NK-92 treated with Interleukin-12 subunit alpha and Interleukin-12 subunit beta, amount 100 ng/mL, for 24 hours (cell line): ENCODE data around the gene ANO3.
"Not testable (repeated sequence)": the region's sequence is repeated elsewhere in the genome, so short reads cannot be mapped to it uniquely, and the experiment has no call there.

ENCODE experiments used
- DNase-seq: peaks from one replicate; lab custom pipeline; 2025; lab: John Stamatoyannopoulos, UW

Gene ANO3

GRCh38 chr11:26575946-26576345 is 244.0 kb downstream of the ANO3 start:
- DNase-seq: no peak

DNA sequence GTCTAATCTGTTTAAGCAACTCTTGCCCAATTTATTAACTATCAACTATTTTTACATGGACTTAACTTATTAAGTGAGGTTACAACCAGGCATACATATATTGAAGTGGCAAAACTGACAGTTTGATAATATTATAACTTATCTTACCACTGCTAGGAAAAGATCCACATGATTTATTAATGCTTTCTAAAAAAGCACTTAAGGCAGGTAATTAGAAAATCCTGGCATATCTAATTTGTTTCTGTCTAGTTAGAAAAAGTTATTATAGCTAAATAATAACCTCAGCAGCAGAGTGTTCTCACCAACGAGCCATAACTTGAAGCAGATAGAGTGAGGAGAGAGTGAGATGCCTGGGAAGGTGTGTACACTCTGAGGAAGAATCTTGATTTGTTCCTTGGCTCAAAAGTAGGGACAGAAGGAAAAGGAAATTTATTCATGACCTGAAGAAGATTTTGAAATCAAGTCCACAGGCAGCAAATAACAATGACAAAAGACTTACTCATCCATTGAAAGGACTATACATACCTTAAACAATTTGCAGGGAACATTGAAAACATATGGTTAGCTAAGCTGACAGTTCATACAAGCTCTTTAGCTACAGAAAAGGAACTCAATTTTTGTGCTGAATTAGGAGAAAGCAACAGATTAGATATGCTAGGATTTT is 247.2 kb downstream of the ANO3 start:
- no peak for DNase-seq

DNA sequence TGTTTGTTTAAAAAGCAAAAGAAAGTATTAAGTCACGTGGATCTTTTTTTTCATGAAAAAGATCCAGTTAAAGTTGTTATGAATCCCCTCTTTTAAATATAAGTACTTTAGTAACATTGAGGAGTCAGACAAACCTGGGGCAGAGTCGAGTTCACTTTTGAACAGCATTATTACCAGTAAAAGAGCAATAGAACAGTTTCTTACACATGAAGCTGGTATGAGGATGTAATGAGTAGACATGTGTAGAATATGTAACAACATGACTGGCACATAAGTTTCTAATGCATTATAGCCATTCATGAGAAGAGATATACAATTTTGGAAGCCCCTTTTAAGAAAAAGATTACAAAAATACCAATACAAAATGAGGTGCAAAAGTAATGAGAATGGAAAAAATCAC is 247.8 kb downstream of the ANO3 start:
- DNase-seq: no peak

DNA sequence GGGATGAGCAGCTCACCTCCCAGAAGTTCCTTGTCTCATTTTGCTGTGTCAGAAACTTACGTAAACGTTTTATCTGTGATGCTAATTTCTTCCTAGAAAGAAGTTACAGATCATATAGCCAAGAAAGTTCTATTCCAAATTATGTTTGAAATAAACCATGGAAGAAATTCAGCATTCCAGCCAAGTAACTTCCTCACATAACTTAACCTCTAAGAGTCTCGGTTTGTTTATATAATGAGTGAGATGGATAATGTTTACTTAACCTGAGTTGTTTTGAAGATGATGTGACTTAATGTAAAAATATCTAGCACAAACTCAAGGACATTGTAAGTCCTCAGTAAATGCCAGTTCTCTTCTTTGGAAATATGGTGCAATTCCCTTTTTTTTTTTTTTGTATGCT is 249.0 kb downstream of the ANO3 start:
- no peak for DNase-seq

GRCh38 chr11:26583550-26583949 is 251.6 kb downstream of the ANO3 start:
- no peak for DNase-seq

- no peak for DNase-seq
Measured at GRCh38 chr11:26584818-26585217, 252.9 kb downstream of the ANO3 start.

GRCh38 chr11:26587073-26587472 is 255.1 kb downstream of the ANO3 start:
- no peak for DNase-seq

GRCh38 chr11:26593691-26594090 is 261.8 kb downstream of the ANO3 start:
- no peak for DNase-seq

- DNase-seq: not testable (repeated sequence)
Measured at GRCh38 chr11:26595207-26595865, 263.4 kb downstream of the ANO3 start.

GRCh38 chr11:26597049-26597689 is 265.2 kb downstream of the ANO3 start:
- DNase-seq: not testable (repeated sequence)

DNA sequence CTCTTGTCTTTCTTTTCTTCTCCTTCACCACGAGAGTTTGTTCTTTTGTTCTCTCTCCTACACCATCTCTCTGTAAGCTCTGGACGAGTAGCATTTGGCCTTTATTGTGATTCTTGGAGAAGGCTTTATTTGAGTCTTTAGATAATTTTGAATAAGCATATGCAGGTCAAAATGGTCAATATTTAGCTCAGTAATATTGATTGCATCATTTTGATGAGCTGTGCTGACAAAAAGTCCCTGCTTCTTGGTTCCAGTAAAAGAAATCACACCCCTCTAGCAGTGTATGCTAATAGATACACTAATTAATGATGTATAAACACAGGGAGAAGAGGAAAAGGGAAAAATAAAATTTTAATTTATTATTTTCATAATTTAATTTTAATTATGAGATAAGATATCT is 266.0 kb downstream of the ANO3 start:
- no peak for DNase-seq

DNA sequence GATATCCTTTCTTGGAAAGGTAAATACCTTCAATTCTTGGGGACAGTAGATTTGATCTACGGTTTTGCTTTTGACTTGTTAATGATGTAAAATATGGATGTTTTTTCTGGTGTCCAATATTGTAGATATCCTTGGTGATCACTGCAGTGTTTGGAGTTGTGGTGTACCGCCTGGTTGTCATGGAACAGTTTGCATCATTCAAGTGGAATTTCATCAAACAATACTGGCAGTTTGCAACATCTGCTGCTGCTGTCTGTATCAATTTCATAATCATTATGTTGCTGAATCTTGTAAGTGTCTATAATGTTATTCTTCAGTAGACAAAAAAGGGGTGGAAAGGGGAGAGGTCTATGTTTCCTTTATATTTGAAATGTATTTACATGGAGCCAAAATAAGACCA is 267.5 kb downstream of the ANO3 start:
- no peak for DNase-seq

DNA sequence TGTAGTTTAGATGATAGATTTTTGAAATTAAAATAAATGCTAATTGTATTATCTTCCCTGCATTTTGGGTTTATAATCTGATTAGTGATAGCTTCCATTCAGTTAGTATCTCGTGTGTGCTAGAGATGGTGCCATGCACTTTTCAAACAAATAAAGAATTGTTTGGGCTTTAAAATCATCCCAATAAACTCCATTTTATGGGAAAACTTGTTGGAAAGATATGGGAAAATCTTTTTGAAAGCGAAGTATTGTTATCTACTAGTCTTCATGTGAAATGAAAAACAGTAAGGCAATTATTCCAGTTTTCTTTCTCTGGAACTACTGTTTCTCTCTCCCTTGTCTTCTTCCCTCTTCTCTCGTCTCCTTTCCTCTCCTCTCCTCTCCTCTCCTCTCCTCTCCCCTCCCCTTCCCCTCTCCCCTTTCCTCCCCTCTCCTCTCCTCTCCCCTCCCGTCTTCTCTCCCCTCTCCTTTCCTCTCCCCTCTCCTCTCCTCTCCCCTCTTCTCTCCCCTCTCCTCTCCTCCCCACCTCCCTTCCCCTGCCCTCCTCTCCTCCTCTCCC is 268.0 kb downstream of the ANO3 start:
- no peak for DNase-seq

DNA sequence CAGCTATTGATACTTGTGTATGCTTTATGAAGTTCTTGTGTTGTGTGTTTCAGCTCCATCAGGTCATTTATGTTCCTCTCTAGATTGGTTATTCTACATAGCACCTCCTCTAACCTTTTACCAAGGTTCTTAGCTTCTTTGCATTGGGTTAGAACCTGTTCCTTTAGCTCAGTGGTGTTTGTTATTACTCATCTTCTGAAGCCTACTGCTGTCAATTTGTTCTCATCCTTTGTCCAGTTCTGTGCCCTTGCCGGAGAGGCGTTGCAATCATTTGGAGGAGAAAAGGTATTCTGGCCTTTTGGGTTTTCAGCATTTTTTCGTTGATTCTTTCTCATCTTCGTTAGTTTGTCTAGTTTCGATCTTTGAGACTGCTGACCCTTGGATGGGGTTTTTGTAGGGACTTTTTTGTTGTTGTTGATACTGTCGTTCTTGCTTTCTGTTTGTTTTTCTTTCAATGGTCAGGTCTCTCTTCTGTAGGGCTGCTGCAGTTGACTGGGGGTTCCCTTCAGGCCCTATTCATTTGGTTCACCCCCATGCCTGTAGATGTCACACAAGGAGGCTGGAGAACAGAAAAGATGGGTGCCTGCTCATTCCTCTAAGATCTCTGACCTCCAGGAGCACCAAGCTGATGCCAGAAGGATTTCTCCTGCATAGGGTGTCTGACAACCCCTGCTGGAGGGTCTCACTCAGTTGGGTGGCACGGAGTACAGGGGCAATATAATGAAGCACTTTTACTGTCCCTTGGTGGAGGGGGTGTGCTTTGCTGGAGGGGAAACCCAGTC is 276.0 kb downstream of the ANO3 start:
- DNase-seq: no peak

DNA sequence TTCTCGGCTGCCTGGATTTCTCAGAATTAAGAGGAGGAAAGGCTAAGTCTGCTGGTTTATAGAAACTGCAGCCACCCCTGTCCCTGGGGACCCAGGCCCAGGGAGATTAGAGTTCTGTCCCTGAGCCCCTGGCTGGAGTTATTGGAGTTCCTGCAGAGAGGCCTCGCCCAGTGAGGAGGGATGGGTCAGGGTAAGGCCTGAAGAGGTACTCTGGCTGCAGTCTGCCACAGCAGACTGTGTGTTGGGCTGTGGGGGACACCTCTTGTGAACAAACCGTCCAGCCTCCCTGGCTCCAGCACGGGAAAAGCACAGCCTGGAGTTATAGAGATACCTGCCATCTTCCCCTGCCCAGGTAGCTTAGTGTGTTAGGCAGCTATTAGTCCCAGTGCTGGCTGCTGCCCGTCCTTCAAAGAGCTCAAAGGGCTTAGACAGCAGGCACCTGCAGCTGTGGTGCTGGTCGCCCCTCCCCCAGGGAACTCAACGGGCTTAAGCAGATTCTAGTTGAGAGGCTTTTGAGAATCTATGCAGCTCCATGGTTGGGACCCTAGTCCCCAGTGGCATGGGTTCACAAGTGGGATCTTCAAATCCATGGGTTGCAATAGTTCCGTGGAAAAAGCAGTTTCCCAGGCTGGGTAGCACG is 276.7 kb downstream of the ANO3 start:
- DNase-seq: no peak

DNA sequence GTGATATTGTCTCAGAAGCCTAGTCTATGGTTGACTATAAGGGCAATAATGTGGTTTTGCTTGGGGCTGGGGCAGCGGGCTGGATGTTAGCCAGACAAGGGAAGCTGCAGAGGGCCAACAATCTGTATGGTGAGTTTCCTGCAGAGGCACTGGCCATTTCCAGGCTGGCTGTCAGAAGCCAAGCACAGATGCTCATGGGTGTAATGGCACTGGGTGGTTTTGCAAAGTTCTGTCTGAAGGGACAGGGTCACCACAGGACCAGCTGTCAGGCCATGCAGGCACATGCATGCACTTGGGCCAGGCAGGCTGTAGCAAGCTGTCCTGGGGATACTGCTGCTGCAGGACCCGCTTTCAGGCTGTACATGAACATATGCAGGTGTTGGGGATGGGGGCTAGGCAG is 281.8 kb downstream of the ANO3 start:
- no peak for DNase-seq

DNA sequence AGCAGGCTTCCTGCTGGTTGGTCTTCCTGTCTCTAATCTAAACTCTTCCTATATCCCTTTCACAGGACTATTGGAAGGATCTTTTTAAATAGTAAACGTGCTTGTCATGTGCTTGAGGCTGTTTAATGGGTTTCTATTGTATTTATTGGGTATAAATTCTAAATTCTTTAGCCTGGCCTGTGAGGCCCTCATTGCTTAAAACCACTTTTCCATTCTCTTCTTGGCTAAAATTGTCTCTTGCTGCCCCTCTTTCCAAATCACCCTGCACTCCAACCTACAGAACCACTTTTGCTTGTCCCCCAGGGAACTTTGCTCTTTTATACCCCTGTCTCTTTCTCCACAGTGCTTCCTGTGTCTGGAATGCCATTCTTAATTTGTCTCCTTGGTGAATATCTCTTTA is 286.5 kb downstream of the ANO3 start:
- no peak for DNase-seq

GRCh38 chr11:26620282-26621045 is 288.5 kb downstream of the ANO3 start:
- DNase-seq: no peak

- DNase-seq: no peak
Measured at GRCh38 chr11:26621132-26621531, 289.2 kb downstream of the ANO3 start.

- DNase-seq: no peak
Measured at GRCh38 chr11:26622181-26622580, 290.3 kb downstream of the ANO3 start.

DNA sequence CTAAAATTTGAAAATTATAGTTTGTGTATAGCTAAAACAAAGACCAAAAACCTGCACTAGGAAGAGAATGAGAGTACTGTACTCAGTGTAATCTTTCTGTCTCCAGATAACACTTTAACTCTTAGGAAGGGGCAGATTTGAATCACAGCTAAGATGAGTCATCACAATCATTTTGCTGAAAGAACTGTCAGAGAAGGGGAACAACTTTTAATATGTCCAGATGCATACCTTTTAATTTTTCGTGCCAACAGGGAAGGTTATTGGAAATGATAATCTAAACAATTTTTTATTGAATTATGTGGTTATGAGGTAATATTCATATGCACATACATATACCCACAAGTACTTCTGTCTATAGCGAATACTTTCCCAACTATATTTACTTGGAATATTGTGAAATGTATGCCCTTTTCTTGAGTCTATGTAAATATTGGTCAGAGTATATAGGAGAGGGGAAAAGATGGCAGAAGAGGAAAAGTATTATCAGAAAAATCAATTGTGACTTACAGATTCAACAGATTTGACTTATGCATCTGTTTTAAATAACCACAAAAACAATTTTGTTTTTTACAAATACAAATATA is 291.2 kb downstream of the ANO3 start:
- DNase-seq: no peak
